ENCODE measurements around the gene HIF3A. TPM values are rescaled to one million over a fixed set of nuclear protein-coding genes. Genes with fewer than 3 reads are reported as not detected.

Gene HIF3A
- total RNA-seq, 1 experiment from 2014 or later = not detected

- DNase-seq (ENCODE audit: low read depth) = no peak
Measured at GRCh38 chr19:46381756-46382345, 85.0 kb downstream of the HIF3A start.

- DNase-seq (ENCODE audit: low read depth) = no peak
Measured at GRCh38 chr19:46383171-46383815, 86.5 kb downstream of the HIF3A start.

- DNase-seq (ENCODE audit: low read depth) = no peak
Measured at GRCh38 chr19:46383846-46384245, 87.0 kb downstream of the HIF3A start.

GRCh38 chr19:46384396-46384795 lies 87.6 kb downstream of the HIF3A start:
- DNase-seq (ENCODE audit: low read depth) = no peak

- no peak for DNase-seq (ENCODE audit: low read depth)
Measured at GRCh38 chr19:46385636-46386035, 88.8 kb downstream of the HIF3A start.

GRCh38 chr19:46386151-46386550 lies 89.3 kb downstream of the HIF3A start:
- DNase-seq (ENCODE audit: low read depth) = no peak

- DNase-seq (ENCODE audit: low read depth) = no peak
Measured at GRCh38 chr19:46386996-46387712, 90.3 kb downstream of the HIF3A start.

- no peak for DNase-seq (ENCODE audit: low read depth)
Measured at GRCh38 chr19:46387713-46388130, 90.9 kb downstream of the HIF3A start.

GRCh38 chr19:46388311-46389095 lies 91.7 kb downstream of the HIF3A start:
- DNase-seq (ENCODE audit: low read depth) = no peak

- DNase-seq (ENCODE audit: low read depth) = no peak
Measured at GRCh38 chr19:46390121-46390858, 93.4 kb downstream of the HIF3A start.

- DNase-seq (ENCODE audit: low read depth) = no peak
Measured at GRCh38 chr19:46390866-46391265, 94.0 kb downstream of the HIF3A start.

- no peak for DNase-seq (ENCODE audit: low read depth)
Measured at GRCh38 chr19:46391296-46392251, 94.7 kb downstream of the HIF3A start.

- DNase-seq (ENCODE audit: low read depth) = peak; percentile 69
Measured at GRCh38 chr19:46392252-46392801, 95.5 kb downstream of the HIF3A start.

- DNase-seq (ENCODE audit: low read depth) = no peak
Measured at GRCh38 chr19:46392837-46393236, 96.0 kb downstream of the HIF3A start.

Other genes starting within 250 kb of the HIF3A start
- 0.40 TPM in 1 of 2 replicates, not detected in the other for gene IGFL3, start 172.4 kb upstream of the HIF3A start, total RNA-seq (2014; rRNA removed)
- not detected in 2 replicates for gene IGFL2, start 148.8 kb upstream of the HIF3A start, total RNA-seq (2014; rRNA removed)
- not detected in 2 replicates for gene IGFL1, start 67.3 kb upstream of the HIF3A start, total RNA-seq (2014; rRNA removed)
- 89.7 and 97.8 TPM in 2 replicates for gene PPP5C, start 50.0 kb downstream of the HIF3A start, total RNA-seq (2014; rRNA removed)
- gene CCDC8, start 116.5 kb downstream of the HIF3A start, total RNA-seq (2014; rRNA removed) = 17.5 and 18.5 TPM in 2 replicates
- 0.17 TPM in 1 of 2 replicates, not detected in the other for gene PNMA8C, start 131.9 kb downstream of the HIF3A start, total RNA-seq (2014; rRNA removed)
- 74.8 and 80.1 TPM in 2 replicates for gene PNMA8A, start 174.5 kb downstream of the HIF3A start, total RNA-seq (2014; rRNA removed)
- gene PNMA8B, start 198.8 kb downstream of the HIF3A start, total RNA-seq (2014; rRNA removed) = 0.19 TPM in 1 of 2 replicates, not detected in the other

All from LHCN-M2 (cell line).